ENCODE measurements around the gene RAB36.

RAB36 gene

GRCh38 chr22:23180893-23181720 is 35.8 kb downstream of the RAB36 start:
- no peak for TF ChIP-seq CTCF (conservative IDR thresholded peaks at IDR 0.05; ENCODE audit: low read depth, low read length)
- no peak for DNase-seq (ENCODE audit: low read depth)
- H3K4me3 ChIP-seq (ENCODE audit: low read length), result peak overlapping the region; percentile 73

GRCh38 chr22:23181721-23182308 is 36.5 kb downstream of the RAB36 start:
- H3K4me3 ChIP-seq (ENCODE audit: low read length), result peak overlapping the region; percentile 65
- DNase-seq (ENCODE audit: low read depth), result no peak
- TF ChIP-seq CTCF (conservative IDR thresholded peaks at IDR 0.05; ENCODE audit: low read depth, low read length), result no peak

GRCh38 chr22:23182309-23183060 is 37.2 kb downstream of the RAB36 start:
- DNase-seq (ENCODE audit: low read depth), result no peak
- peak overlapping the region; percentile 65 for H3K4me3 ChIP-seq (ENCODE audit: low read length)
- no peak for TF ChIP-seq CTCF (conservative IDR thresholded peaks at IDR 0.05; ENCODE audit: low read depth, low read length)

GRCh38 chr22:23183061-23183698 is 37.9 kb downstream of the RAB36 start:
- peak; percentile 60 for DNase-seq (ENCODE audit: low read depth)
- TF ChIP-seq CTCF (conservative IDR thresholded peaks at IDR 0.05; ENCODE audit: low read depth, low read length), result no peak

GRCh38 chr22:23184100-23184763 is 39.0 kb downstream of the RAB36 start:
- no peak for DNase-seq (ENCODE audit: low read depth)
- TF ChIP-seq CTCF (conservative IDR thresholded peaks at IDR 0.05; ENCODE audit: low read depth, low read length), result no peak
- H3K4me3 ChIP-seq (ENCODE audit: low read length), result peak overlapping the region; percentile 65

More at GRCh38 chr22:23183061-23183698, 37.9 kb downstream of the RAB36 start:
- H3K4me3 ChIP-seq (ENCODE audit: low read length), result peak overlapping the region; percentile 65

GRCh38 chr22:23184764-23185113 is 39.5 kb downstream of the RAB36 start:
- no peak for TF ChIP-seq CTCF (conservative IDR thresholded peaks at IDR 0.05; ENCODE audit: low read depth, low read length)
- H3K4me3 ChIP-seq (ENCODE audit: low read length), result no peak overlapping the region
- DNase-seq (ENCODE audit: low read depth), result no peak
